Activated CD4-positive, alpha-beta memory T cell treated with anti-CD3 and anti-CD28 coated beads for 36 hours (primary cell): Measurements from ENCODE around the gene EPHB1. TPM values are rescaled to one million over a fixed set of nuclear protein-coding genes. Genes with fewer than 3 reads are reported as not detected.
A peak's percentile ranks its signal among the peaks of the same experiment; 100 is the strongest.

Experiments
- CTCF ChIA-PET: fragments of 350-600 bp; sonication (Branson Sonifier 250); formaldehyde crosslinking; loops from one replicate; lab custom pipeline; 2021; ENCODE audit warnings: antibody characterized with exemption, inconsistent platforms; lab: Charles Lee
- POLR2A ChIA-PET: fragments of 350-600 bp; sonication (Branson Sonifier 250); formaldehyde crosslinking; loops from one replicate; lab custom pipeline; 2021; ENCODE audit warnings: antibody characterized with exemption; lab: Charles Lee
- DNase-seq: peaks from one replicate; pipeline ENCODE4 v3.0.0-alpha.2; 2020
- H3K27ac Mint-ChIP-seq: one replicate; pipeline ENCODE4 v1.8.0; 2021; ENCODE audit warnings: mixed read lengths
- H3K27me3 Mint-ChIP-seq: one replicate; pipeline ENCODE4 v1.8.0; 2021; ENCODE audit warnings: mixed read lengths
- H3K36me3 Mint-ChIP-seq: one replicate; pipeline ENCODE4 v1.8.0; 2021; ENCODE audit warnings: mixed read lengths
- H3K4me1 Mint-ChIP-seq: one replicate; pipeline ENCODE4 v1.8.0; 2021; ENCODE audit warnings: low read depth, mixed read lengths
- H3K4me3 Mint-ChIP-seq: one replicate; pipeline ENCODE4 v1.8.0; 2021; ENCODE audit warnings: mild to moderate bottlenecking, mixed read lengths
- H3K9me3 Mint-ChIP-seq: one replicate; pipeline ENCODE4 v1.8.0; 2021; ENCODE audit warnings: mixed read lengths
- intact Hi-C: fragments of 100-400 bp; cut with micrococcal nuclease; formaldehyde crosslinking; loops from one replicate; pipeline ENCODE4 v1.15.1; 2023
- total RNA-seq, 2 experiments: library from RNA; stranded (reverse); gene quantifications; one replicate each; pipeline ENCODE4 v1.2.3, GENCODE V29; 2021

The EPHB1 gene
- total RNA-seq, 2 experiments from 2014 or later, result 1.3 TPM

GRCh38 chr3:134894533-134894932, 99.5 kb downstream of the EPHB1 start:
- Mint-ChIP-seq H3K27ac (no peak overlapping the region), H3K9me3 (no peaks in the 10 kb centered on the region), H3K27me3 (peaks cover 2% of the 10 kb centered on the region), H3K4me1 (no peaks in the 10 kb centered on the region), H3K36me3 (no peaks in the 10 kb centered on the region), H3K4me3 (no peak overlapping the region)
- ChIA-PET POLR2A (no interaction called here), CTCF (no interaction called here)
- intact Hi-C loops, result no loop called here
- no peak for DNase-seq

- no peaks in the 10 kb centered on the region for H3K9me3 Mint-ChIP-seq
- H3K4me1 Mint-ChIP-seq, result no peaks in the 10 kb centered on the region
- no peak for DNase-seq
- H3K27me3 Mint-ChIP-seq, result peaks cover 2% of the 10 kb centered on the region
- no peak overlapping the region for H3K27ac Mint-ChIP-seq
- ChIA-PET POLR2A (no interaction called here), CTCF (no interaction called here)
- intact Hi-C loops, result no loop called here
- no peak overlapping the region for H3K4me3 Mint-ChIP-seq
- no peaks in the 10 kb centered on the region for H3K36me3 Mint-ChIP-seq
Measured at GRCh38 chr3:134895181-134895580, 100.1 kb downstream of the EPHB1 start.

- Mint-ChIP-seq H3K4me1 (no peaks in the 10 kb centered on the region), H3K27ac (no peak overlapping the region), H3K27me3 (peaks cover 6% of the 10 kb centered on the region), H3K36me3 (no peaks in the 10 kb centered on the region), H3K9me3 (no peaks in the 10 kb centered on the region), H3K4me3 (no peak overlapping the region)
- ChIA-PET CTCF (no interaction called here), POLR2A (no interaction called here)
- no peak for DNase-seq
- intact Hi-C loops, result no loop called here
Measured at GRCh38 chr3:134896141-134896540, 101.1 kb downstream of the EPHB1 start.

GRCh38 chr3:134896696-134897095, 101.6 kb downstream of the EPHB1 start:
- H3K36me3 Mint-ChIP-seq, result no peaks in the 10 kb centered on the region
- H3K4me3 Mint-ChIP-seq, result no peak overlapping the region
- ChIA-PET CTCF (no interaction called here), POLR2A (no interaction called here)
- no peak for DNase-seq
- H3K4me1 Mint-ChIP-seq, result no peaks in the 10 kb centered on the region
- peaks cover 6% of the 10 kb centered on the region for H3K27me3 Mint-ChIP-seq
- no peaks in the 10 kb centered on the region for H3K9me3 Mint-ChIP-seq
- no peak overlapping the region for H3K27ac Mint-ChIP-seq
- intact Hi-C loops, result no loop called here

- DNase-seq, result no peak
- H3K4me3 Mint-ChIP-seq, result no peak overlapping the region
- no peaks in the 10 kb centered on the region for H3K36me3 Mint-ChIP-seq
- intact Hi-C loops, result no loop called here
- POLR2A ChIA-PET, result no interaction called here
- H3K27ac Mint-ChIP-seq, result no peak overlapping the region
- peaks cover 7% of the 10 kb centered on the region for H3K27me3 Mint-ChIP-seq
- CTCF ChIA-PET, result interaction anchor here (1.2 kb wide), 1 partner anchor 103 kb away, joined by 3 read pairs; no protein-coding TSS in a partner anchor
- H3K4me1 Mint-ChIP-seq, result no peaks in the 10 kb centered on the region
- H3K9me3 Mint-ChIP-seq, result no peaks in the 10 kb centered on the region
Measured at GRCh38 chr3:134897391-134898141, 102.5 kb downstream of the EPHB1 start.

- no peak for DNase-seq
- POLR2A ChIA-PET, result no interaction called here
- Mint-ChIP-seq H3K27ac (no peak overlapping the region), H3K9me3 (no peaks in the 10 kb centered on the region), H3K4me3 (no peak overlapping the region), H3K4me1 (no peaks in the 10 kb centered on the region), H3K27me3 (peaks cover 7% of the 10 kb centered on the region), H3K36me3 (no peaks in the 10 kb centered on the region)
- intact Hi-C loops, result no loop called here
- CTCF ChIA-PET, result interaction anchor here (1.2 kb wide), 1 partner anchor 104 kb away, joined by 3 read pairs; no protein-coding TSS in a partner anchor
Measured at GRCh38 chr3:134898181-134898754, 103.2 kb downstream of the EPHB1 start.

- no peak for DNase-seq
- intact Hi-C loops, result loop anchor here (5.0 kb wide), 1 partner anchor 97 kb away; no protein-coding TSS in a partner anchor
- Mint-ChIP-seq H3K27ac (no peak overlapping the region), H3K27me3 (peaks cover 7% of the 10 kb centered on the region), H3K4me1 (peaks cover 8% of the 10 kb centered on the region), H3K4me3 (no peak overlapping the region), H3K9me3 (no peaks in the 10 kb centered on the region), H3K36me3 (no peaks in the 10 kb centered on the region)
- CTCF ChIA-PET, result no interaction called here
- POLR2A ChIA-PET, result no interaction called here
Measured at GRCh38 chr3:134899786-134900185, 104.7 kb downstream of the EPHB1 start.

GRCh38 chr3:134900482-134900881, 105.4 kb downstream of the EPHB1 start:
- intact Hi-C loops, result loop anchor here (5.0 kb wide), 1 partner anchor 98 kb away; no protein-coding TSS in a partner anchor
- no peak overlapping the region for H3K4me3 Mint-ChIP-seq
- H3K27me3 Mint-ChIP-seq, result peaks cover 7% of the 10 kb centered on the region
- no peaks in the 10 kb centered on the region for H3K36me3 Mint-ChIP-seq
- H3K27ac Mint-ChIP-seq, result no peak overlapping the region
- POLR2A ChIA-PET, result no interaction called here
- peaks cover 10% of the 10 kb centered on the region for H3K4me1 Mint-ChIP-seq
- CTCF ChIA-PET, result no interaction called here
- H3K9me3 Mint-ChIP-seq, result no peaks in the 10 kb centered on the region
- DNase-seq, result no peak

GRCh38 chr3:134901461-134901860, 106.4 kb downstream of the EPHB1 start:
- H3K27ac Mint-ChIP-seq, result no peak overlapping the region
- intact Hi-C loops, result loop anchor here (5.0 kb wide), 1 partner anchor 99 kb away; no protein-coding TSS in a partner anchor
- no peaks in the 10 kb centered on the region for H3K36me3 Mint-ChIP-seq
- H3K27me3 Mint-ChIP-seq, result peaks cover 7% of the 10 kb centered on the region
- H3K9me3 Mint-ChIP-seq, result no peaks in the 10 kb centered on the region
- H3K4me1 Mint-ChIP-seq, result peaks cover 10% of the 10 kb centered on the region
- no peak overlapping the region for H3K4me3 Mint-ChIP-seq
- CTCF ChIA-PET, result no interaction called here
- POLR2A ChIA-PET, result no interaction called here
- DNase-seq, result no peak

- Mint-ChIP-seq H3K4me3 (no peak overlapping the region), H3K9me3 (no peaks in the 10 kb centered on the region), H3K27ac (no peak overlapping the region), H3K36me3 (no peaks in the 10 kb centered on the region), H3K27me3 (peaks cover 7% of the 10 kb centered on the region), H3K4me1 (peaks cover 10% of the 10 kb centered on the region)
- ChIA-PET POLR2A (no interaction called here), CTCF (no interaction called here)
- DNase-seq, result no peak
- intact Hi-C loops, result loop anchor here (1.0 to 5.0 kb wide), 2 partner anchors 26 to 102 kb away; no protein-coding TSS in a partner anchor
Measured at GRCh38 chr3:134903837-134904236, 108.8 kb downstream of the EPHB1 start.

- H3K4me3 Mint-ChIP-seq, result no peak overlapping the region
- H3K4me1 Mint-ChIP-seq, result peaks cover 10% of the 10 kb centered on the region
- ChIA-PET POLR2A (no interaction called here), CTCF (no interaction called here)
- H3K27me3 Mint-ChIP-seq, result peaks cover 7% of the 10 kb centered on the region
- no peaks in the 10 kb centered on the region for H3K9me3 Mint-ChIP-seq
- H3K27ac Mint-ChIP-seq, result no peak overlapping the region
- peak; percentile 49 for DNase-seq
- intact Hi-C loops, result loop anchor here (1.0 to 5.0 kb wide), 2 partner anchors 26 to 102 kb away; no protein-coding TSS in a partner anchor
- H3K36me3 Mint-ChIP-seq, result no peaks in the 10 kb centered on the region
Measured at GRCh38 chr3:134904241-134904771, 109.2 kb downstream of the EPHB1 start.

GRCh38 chr3:134904776-134905646, 110.0 kb downstream of the EPHB1 start:
- CTCF ChIA-PET, result no interaction called here
- Mint-ChIP-seq H3K4me3 (no peak overlapping the region), H3K27me3 (peaks cover 7% of the 10 kb centered on the region), H3K27ac (no peak overlapping the region), H3K36me3 (no peaks in the 10 kb centered on the region), H3K9me3 (no peaks in the 10 kb centered on the region), H3K4me1 (peaks cover 10% of the 10 kb centered on the region)
- POLR2A ChIA-PET, result no interaction called here
- no peak for DNase-seq
- intact Hi-C loops, result loop anchor here (1.0 to 5.0 kb wide), 2 partner anchors 25 to 103 kb away; no protein-coding TSS in a partner anchor
